Measurements from ENCODE around the gene DACH1.

GRCh38 chr13:71591374-71591773, 275.6 kb downstream of the DACH1 start:
- TF ChIP-seq POLR2A (IDR thresholded peaks at IDR 0.05; ENCODE audit: borderline replicate concordance, extremely low read depth, insufficient read depth, insufficient read length) (no peak), CTCF (IDR thresholded peaks at IDR 0.05 in 2 of 3, conservative IDR thresholded peaks at IDR 0.05 in 1 of 3; ENCODE audit: borderline replicate concordance in 1 of 3, insufficient read depth in 1 of 3, low read depth in 2 of 3, low read length in 2 of 3) (no peak)

Measured in HCT116 (cell line).